Karpas-422 (cell line): ENCODE results near the gene APOA5. TPM values are rescaled to one million over a fixed set of nuclear protein-coding genes. Genes with fewer than 3 reads are reported as not detected.
A peak's percentile ranks its signal among the peaks of the same experiment; 100 is the strongest.

Experiments used
- DNase-seq: peaks from one replicate; pipeline ENCODE4 v3.0.0-alpha.2; 2015
- H2AFZ ChIP-seq: fragments of 200-600 bp; sonication (generic); 2 replicates; pipeline ENCODE4 v1.6.1; 2014; ENCODE audit warnings: antibody characterized with exemption, low read length, mixed read lengths
- H3K27ac ChIP-seq: fragments of 200-600 bp; sonication (generic); 2 replicates; pipeline ENCODE4 v1.5.1; 2014; ENCODE audit warnings: mild to moderate bottlenecking, low read length, moderate library complexity
- H3K27me3 ChIP-seq: fragments of 200-600 bp; sonication (generic); 2 replicates; pipeline ENCODE4 v1.6.1; 2014; ENCODE audit warnings: low read length, mixed read lengths
- H3K36me3 ChIP-seq: fragments of 200-600 bp; sonication (generic); 2 replicates; pipeline ENCODE4 v1.6.1; 2014; ENCODE audit warnings: low read length, mixed read lengths; ENCODE audit not compliant: insufficient read depth
- H3K4me1 ChIP-seq: fragments of 200-600 bp; sonication (generic); 2 replicates; pipeline ENCODE4 v1.6.1; 2014; ENCODE audit warnings: mild to moderate bottlenecking, low read length, mixed read lengths
- H3K4me2 ChIP-seq: fragments of 200-600 bp; sonication (generic); 2 replicates; pipeline ENCODE4 v1.6.1; 2014; ENCODE audit warnings: low read length, low read depth, mild to moderate bottlenecking; ENCODE audit not compliant: poor library complexity, severe bottlenecking
- H3K4me3 ChIP-seq: fragments of 200-600 bp; sonication (generic); 2 replicates; pipeline ENCODE4 v1.5.1; 2014; ENCODE audit warnings: mild to moderate bottlenecking, antibody characterized with exemption, low read length, mixed read lengths
- H3K79me2 ChIP-seq: fragments of 200-600 bp; sonication (generic); 2 replicates; pipeline ENCODE4 v1.6.1; 2014; ENCODE audit warnings: mild to moderate bottlenecking, low read length, mixed read lengths
- H3K9ac ChIP-seq: fragments of 200-600 bp; sonication (generic); 2 replicates; pipeline ENCODE4 v1.6.0; 2014; ENCODE audit warnings: low read length
- H3K9me2 ChIP-seq: fragments of 200-600 bp; sonication (generic), shearing (Covaris generic); replicated peaks from 2 replicates; pipeline ENCODE4 v1.6.0; 2014; ENCODE audit warnings: mild to moderate bottlenecking, low read length, moderate library complexity; ENCODE audit not compliant: insufficient read depth
- H3K9me3 ChIP-seq: fragments of 300-700, 200-600 bp; sonication (generic); 2 replicates; pipeline ENCODE4 v1.6.1; 2014; ENCODE audit warnings: low read length, mixed read lengths
- H4K20me1 ChIP-seq: fragments of 200-600 bp; sonication (generic); 2 replicates; pipeline ENCODE4 v1.6.1; 2014; ENCODE audit warnings: mild to moderate bottlenecking, antibody characterized with exemption, low read length, low read depth; ENCODE audit not compliant: insufficient read depth
- total RNA-seq: library from RNA; depleted of rRNA; stranded (reverse); fragments of >200 nt; shearing (Covaris generic); gene quantifications from 2 replicates; pipeline ENCODE4 v1.2.3, GENCODE V29; 2014; ENCODE audit warnings: low replicate concordance

The APOA5 gene
- total RNA-seq, 1 experiment from 2014 or later: not detected

DNA sequence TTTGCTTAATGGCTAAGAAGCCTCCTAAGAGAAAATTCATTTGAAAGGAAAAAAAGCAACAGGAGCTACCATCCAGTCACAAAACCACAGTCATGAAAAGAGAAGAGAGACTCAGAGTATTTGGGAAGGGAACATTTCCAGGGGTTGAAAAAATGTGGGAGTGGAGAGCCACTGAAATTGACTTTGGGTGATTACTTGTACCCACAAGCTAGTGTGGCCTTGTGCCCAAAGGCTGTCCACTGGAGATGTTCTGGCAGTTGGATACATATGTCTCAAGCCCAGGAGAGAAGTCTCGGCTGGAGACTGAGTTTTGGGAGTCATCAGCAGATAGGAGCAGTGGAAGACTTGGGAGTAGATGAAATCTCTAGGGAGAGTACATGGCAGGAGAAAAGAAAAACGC is 3.2 kb upstream of the APOA5 start:
- Histone ChIP-seq H3K36me3 (no peaks in the 10 kb centered on the region), H3K27ac (no peak overlapping the region), H2AFZ (no peak overlapping the region), H3K4me3 (no peak overlapping the region), H3K9me3 (no peaks in the 10 kb centered on the region), H4K20me1 (no peaks in the 10 kb centered on the region), H3K9ac (no peak overlapping the region), H3K4me2 (no peak overlapping the region), H3K27me3 (no peaks in the 10 kb centered on the region), H3K9me2 (no peaks in the 10 kb centered on the region), H3K79me2 (no peaks in the 10 kb centered on the region), H3K4me1 (no peaks in the 10 kb centered on the region)
- no peak for DNase-seq

DNA sequence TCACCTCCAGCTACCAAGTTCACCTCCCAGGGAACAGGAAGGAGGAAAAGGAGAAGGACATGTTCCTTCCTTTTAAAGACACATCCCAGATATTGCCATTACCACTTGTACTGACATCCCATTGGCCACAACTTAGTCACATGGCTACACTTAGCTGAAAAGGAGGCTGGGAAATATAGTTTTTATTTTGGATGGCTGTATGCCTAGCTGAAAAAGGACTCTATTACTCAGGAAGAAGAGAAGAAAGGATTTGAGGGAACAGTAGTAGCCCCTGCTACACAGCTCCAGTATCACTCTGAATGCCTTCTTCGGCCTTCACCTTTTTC is 2.1 kb upstream of the APOA5 start:
- no peaks in the 10 kb centered on the region for H3K9me3 ChIP-seq
- H3K4me2 ChIP-seq: no peak overlapping the region
- no peaks in the 10 kb centered on the region for H3K9me2 ChIP-seq
- H2AFZ ChIP-seq: no peak overlapping the region
- no peak overlapping the region for H3K4me3 ChIP-seq
- no peak for DNase-seq
- H3K9ac ChIP-seq: no peak overlapping the region
- H3K79me2 ChIP-seq: no peaks in the 10 kb centered on the region
- H3K27me3 ChIP-seq: no peaks in the 10 kb centered on the region
- H3K27ac ChIP-seq: no peak overlapping the region
- no peaks in the 10 kb centered on the region for H3K36me3 ChIP-seq
- no peaks in the 10 kb centered on the region for H3K4me1 ChIP-seq
- no peaks in the 10 kb centered on the region for H4K20me1 ChIP-seq

DNA sequence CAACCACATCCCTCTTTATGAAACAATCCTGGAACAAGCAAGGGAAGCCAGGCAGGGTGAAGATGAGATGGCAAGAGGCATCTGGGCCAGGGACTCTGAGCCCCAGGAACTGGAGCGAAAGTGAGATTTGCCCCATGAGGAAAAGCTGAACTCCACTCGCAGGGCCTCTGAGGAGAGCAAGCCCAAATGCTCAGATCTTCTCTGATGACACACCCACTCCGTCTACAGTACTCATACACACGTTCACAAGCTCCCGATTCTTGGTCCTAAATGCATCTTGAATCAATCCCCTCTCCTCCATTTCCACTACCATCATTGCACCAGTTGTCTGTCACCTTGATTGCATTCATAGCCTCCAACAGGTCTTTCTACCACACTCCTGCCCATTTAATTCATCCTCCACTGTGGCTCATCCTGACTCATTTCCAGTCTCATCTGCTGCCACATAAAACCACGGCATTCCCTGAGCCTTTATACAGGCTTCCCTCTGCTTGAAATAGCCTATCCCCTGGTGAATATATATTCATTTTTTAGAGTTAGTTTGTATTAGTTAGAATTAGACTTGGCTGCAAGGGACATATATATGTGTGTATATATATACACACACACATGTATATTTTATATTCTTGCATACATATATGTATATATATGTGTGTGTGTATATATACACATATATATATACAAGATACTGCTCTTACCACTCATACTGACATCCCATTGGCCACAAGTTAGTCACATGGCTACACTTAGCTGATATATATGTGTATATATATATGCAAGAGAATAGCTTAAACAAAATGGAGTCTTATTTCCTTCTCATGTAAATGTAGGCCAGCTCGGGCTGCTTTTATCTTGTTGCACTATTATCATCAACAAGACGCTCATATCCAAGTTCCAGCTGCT is 1.4 kb upstream of the APOA5 start:
- Histone ChIP-seq H4K20me1 (no peaks in the 10 kb centered on the region), H3K9me2 (no peaks in the 10 kb centered on the region), H3K9me3 (no peaks in the 10 kb centered on the region), H3K4me3 (no peak overlapping the region), H3K27ac (no peak overlapping the region), H3K4me2 (no peak overlapping the region), H3K36me3 (no peaks in the 10 kb centered on the region), H3K4me1 (peaks cover 5% of the 10 kb centered on the region), H3K79me2 (no peaks in the 10 kb centered on the region), H3K9ac (no peak overlapping the region), H2AFZ (no peak overlapping the region), H3K27me3 (no peaks in the 10 kb centered on the region)
- no peak for DNase-seq

DNA sequence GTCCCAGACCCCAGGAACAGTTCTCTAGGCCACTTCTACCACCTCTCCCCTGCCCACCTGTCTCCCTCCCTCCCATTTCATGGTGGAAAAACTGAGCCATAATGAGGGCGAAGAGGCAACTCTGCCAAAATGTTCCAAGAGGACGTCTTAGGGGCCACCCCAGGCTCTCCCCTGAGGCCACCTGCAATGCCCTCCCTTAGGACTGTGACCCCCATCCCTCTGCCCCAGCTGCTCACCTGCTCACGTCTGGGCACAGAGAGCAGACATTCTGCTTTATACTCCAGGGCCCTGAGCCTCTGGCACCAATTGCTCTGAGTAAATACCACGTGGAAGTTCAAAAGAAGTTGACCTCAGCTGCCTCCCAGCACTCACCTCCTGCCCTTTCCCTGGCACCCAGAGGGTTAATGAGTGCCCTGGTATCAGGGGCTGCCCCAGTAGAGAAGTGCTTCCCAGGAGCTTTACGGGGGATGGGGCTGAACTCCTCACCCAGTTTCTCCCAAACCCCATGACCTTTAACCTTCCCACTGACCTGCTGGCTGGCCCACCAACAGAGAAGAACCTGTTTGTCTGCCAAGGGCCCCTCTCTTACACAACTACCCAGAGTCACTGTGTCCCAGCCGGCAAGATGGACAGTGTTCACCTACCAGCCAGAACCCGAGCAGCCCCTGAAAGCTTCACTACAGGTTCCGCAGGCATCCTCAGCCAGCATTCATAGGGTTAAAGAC is 627 bp upstream of the APOA5 start:
- H3K4me1 ChIP-seq: peaks cover 6% of the 10 kb centered on the region
- no peak overlapping the region for H3K4me3 ChIP-seq
- peaks cover 5% of the 10 kb centered on the region for H3K79me2 ChIP-seq
- no peaks in the 10 kb centered on the region for H4K20me1 ChIP-seq
- H3K27me3 ChIP-seq: no peaks in the 10 kb centered on the region
- no peak overlapping the region for H3K4me2 ChIP-seq
- H3K27ac ChIP-seq: no peak overlapping the region
- H2AFZ ChIP-seq: no peak overlapping the region
- no peaks in the 10 kb centered on the region for H3K9me3 ChIP-seq
- no peak overlapping the region for H3K9ac ChIP-seq
- no peak for DNase-seq
- no peaks in the 10 kb centered on the region for H3K36me3 ChIP-seq
- no peaks in the 10 kb centered on the region for H3K9me2 ChIP-seq

DNA sequence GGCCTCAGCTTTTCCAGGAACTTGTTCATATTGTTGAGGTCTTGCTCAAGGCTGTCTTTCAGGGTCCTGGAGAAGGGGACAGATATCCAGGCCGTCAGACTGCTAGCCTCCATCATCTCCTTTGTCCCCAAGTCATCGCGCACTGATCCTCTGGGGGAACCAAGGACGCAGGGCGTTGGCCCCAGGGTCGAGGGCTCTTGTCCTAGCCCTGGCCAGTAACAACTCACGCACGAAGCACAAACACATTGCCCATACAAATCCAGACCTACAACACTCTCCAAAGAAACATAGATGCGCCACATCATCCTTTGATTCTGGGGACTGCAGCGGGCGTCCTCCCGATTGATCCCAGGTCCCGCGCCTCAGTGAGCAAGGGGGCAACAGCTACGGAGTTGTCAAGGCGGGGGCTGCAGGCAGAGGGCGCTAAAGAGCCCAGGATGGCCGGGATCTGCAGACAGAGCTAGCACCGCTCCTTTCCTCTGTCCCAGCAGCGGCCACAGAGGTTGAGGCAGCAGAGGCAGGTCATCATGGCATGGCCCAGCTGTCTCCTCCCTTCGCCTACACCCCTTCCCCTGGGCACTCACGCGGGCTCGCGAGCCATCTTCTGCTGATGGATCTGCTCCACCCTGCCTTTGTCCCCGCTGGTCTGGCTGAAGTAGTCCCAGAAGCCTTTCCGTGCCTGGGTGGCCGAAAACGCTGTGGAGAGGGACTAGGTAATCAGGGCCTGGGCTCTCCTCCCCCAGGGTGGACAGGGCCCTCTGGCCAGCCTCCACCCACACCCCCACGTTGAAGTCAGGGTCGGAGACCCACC is 472 bp downstream of the APOA5 start:
- no peak overlapping the region for H2AFZ ChIP-seq
- H4K20me1 ChIP-seq: peaks cover 4% of the 10 kb centered on the region; the same call in 1 of the 2 replicates
- H3K36me3 ChIP-seq: no peaks in the 10 kb centered on the region
- peak; percentile 74 for DNase-seq
- H3K79me2 ChIP-seq: peaks cover 16% of the 10 kb centered on the region
- no peaks in the 10 kb centered on the region for H3K9me2 ChIP-seq
- no peak overlapping the region for H3K4me2 ChIP-seq
- no peak overlapping the region for H3K9ac ChIP-seq
- H3K9me3 ChIP-seq: no peaks in the 10 kb centered on the region
- no peak overlapping the region for H3K27ac ChIP-seq
- no peak overlapping the region for H3K4me3 ChIP-seq
- H3K27me3 ChIP-seq: no peaks in the 10 kb centered on the region
- H3K4me1 ChIP-seq: peaks cover 15% of the 10 kb centered on the region

DNA sequence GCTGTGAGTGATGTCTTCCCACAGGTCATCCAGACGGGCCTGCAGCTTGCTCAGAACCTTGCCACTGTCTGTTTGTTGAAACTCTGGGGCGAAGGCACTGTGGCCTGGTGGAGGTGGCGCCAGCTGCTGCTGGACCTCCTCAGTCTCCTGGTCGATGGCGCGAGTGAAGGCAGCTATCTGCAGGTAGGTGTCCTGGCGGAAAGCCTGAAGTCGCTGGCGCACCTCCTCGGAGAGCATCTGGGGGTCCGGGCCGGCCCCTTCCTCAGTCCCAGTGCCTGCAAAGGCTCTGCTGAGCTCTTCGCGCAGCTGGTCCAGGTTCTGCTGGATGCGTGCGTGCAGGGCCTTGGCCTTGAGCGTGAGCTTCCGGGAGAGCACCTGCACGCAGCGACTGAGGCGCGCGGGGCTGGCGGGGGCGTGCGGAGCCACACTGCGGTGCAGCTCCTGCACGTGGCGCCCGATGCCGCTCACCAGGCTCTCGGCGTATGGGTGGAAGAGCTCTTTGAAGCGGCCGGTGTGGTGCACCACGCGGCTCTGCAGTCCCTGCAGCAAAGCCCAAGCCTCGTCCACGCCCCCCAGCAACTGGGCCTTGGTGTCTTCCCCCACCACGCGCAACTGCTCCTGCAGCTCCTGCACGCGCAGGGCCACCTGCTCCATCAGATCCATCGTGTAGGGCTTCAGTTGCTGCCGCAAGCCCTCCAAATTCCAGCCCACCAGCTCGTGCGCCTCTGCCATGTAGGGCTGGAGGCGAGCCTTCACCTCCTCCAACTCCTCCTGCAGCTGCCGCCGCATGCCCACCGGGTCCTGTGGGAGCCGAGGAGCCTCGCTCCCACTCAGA is 1.3 kb downstream of the APOA5 start:
- H3K4me2 ChIP-seq: no peak overlapping the region
- no peak overlapping the region for H3K9ac ChIP-seq

DNA sequence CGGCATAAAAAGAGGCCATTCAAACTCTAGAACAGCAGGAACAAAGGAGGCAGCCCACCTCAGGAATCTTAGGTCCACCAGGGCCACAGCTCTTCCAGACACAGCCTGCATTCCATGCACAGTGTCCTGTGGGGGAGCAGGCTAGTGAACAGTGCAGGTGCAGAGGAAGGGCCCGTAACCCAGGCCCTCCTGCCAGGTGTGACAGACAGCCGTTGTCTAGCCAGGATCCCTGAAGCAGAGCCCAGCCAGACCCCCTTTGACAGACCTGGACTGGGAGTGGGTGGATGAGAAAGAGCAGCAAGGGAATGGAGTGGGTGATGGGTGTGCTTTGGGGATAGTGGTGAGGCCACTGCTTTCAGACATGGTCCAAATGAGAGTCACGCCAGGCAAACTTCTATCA is 2.7 kb downstream of the APOA5 start:
- H2AFZ ChIP-seq: no peak overlapping the region
- no peaks in the 10 kb centered on the region for H3K9me2 ChIP-seq
- peaks cover 7% of the 10 kb centered on the region for H3K36me3 ChIP-seq
- no peak overlapping the region for H3K4me2 ChIP-seq
- H3K79me2 ChIP-seq: peaks cover 24% of the 10 kb centered on the region
- H3K4me1 ChIP-seq: peaks cover 15% of the 10 kb centered on the region
- no peaks in the 10 kb centered on the region for H3K9me3 ChIP-seq
- no peak overlapping the region for H3K9ac ChIP-seq
- H3K27ac ChIP-seq: no peak overlapping the region
- no peak for DNase-seq
- H3K27me3 ChIP-seq: no peaks in the 10 kb centered on the region
- H4K20me1 ChIP-seq: peaks cover 4% of the 10 kb centered on the region; the same call in 1 of the 2 replicates
- no peak overlapping the region for H3K4me3 ChIP-seq

More for the DNA sequence above, 1.3 kb downstream of the APOA5 start:
- H3K4me3 ChIP-seq: no peak overlapping the region
- H3K36me3 ChIP-seq: peaks cover 5% of the 10 kb centered on the region; the same call in 1 of the 2 replicates
- H3K79me2 ChIP-seq: peaks cover 22% of the 10 kb centered on the region
- no peak overlapping the region for H2AFZ ChIP-seq
- no peaks in the 10 kb centered on the region for H3K9me3 ChIP-seq
- DNase-seq: no peak
- no peak overlapping the region for H3K27ac ChIP-seq
- H3K27me3 ChIP-seq: no peaks in the 10 kb centered on the region
- no peaks in the 10 kb centered on the region for H3K9me2 ChIP-seq
- peaks cover 4% of the 10 kb centered on the region; the same call in 1 of the 2 replicates for H4K20me1 ChIP-seq
- peaks cover 15% of the 10 kb centered on the region for H3K4me1 ChIP-seq
